NCI-H524 treated with DMSO at 0.1 percent for 48 hours (cell line): ENCODE measurements around the gene WDR76.

Source experiments
- DNase-seq: peaks from one replicate; lab custom pipeline; 2025; lab: John Stamatoyannopoulos, UW

The WDR76 gene

GRCh38 chr15:43913026-43913780 lies 86.4 kb downstream of the WDR76 start:
- DNase-seq = no peak

- DNase-seq = no peak
These were observed 87.1 kb downstream of the WDR76 start for GRCh38 chr15:43913941-43914340.

- no peak for DNase-seq
These were observed 89.0 kb downstream of the WDR76 start for GRCh38 chr15:43915631-43916325.

- DNase-seq = no peak
These were observed 89.5 kb downstream of the WDR76 start for GRCh38 chr15:43916326-43916660.
